GM11168 (cell line): ENCODE results near the gene EFNA3.

ENCODE experiments used
- in situ Hi-C: fragments of 300-500 bp; cut with MboI; formaldehyde crosslinking; loops from one replicate; pipeline ENCODE4 v1.12.0; 2022; ENCODE audit warnings: low sequenced_read_pairs; ENCODE audit not compliant: unreplicated experiment

Gene EFNA3

GRCh38 chr1:155126556-155127104 is 48.0 kb downstream of the EFNA3 start:
- in situ Hi-C loops, result no loop called here

- in situ Hi-C loops, result no loop called here
These were observed 48.7 kb downstream of the EFNA3 start, which contains the start of gene EFNA1 for GRCh38 chr1:155127105-155127966. Gene EFNA1, plus strand, starts transcription at chr1:155127876. Its CDS starts 102 bp downstream, at chr1:155127978.

DNA sequence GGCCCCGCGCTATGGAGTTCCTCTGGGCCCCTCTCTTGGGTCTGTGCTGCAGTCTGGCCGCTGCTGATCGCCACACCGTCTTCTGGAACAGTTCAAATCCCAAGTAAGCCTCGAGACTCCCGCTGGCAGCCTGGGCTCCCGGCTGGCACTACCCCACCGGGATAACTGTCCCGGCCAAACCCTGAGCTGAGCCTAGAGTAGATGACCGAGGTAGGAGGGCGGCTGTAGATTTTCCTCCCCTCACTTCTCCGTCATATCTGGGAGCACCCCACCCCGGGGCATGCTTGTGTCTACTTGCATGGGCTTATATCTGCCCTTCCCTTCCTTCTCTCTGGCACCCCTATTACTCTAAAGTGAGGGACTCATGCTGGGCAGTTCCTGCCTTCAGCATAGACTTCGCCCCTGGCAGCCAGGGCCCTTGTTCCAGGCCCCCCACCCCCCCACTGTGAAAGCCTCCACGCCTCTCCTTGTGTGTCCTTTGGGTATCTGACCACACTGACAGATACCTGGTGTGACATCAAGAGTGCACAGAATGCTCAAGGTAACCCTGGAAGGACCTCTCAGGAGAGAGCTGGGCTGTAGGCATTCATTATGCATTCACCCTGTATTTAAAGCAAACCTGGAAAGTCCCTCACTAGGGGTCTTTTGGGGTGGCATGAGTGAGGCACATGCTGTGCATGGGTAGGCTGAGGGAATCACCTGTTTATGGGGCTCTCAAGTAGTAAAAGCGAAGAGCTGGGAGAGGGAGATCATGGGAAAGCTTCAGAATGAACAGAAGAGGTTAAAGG is 49.5 kb downstream of the EFNA3 start:
- in situ Hi-C loops, result no loop called here

DNA sequence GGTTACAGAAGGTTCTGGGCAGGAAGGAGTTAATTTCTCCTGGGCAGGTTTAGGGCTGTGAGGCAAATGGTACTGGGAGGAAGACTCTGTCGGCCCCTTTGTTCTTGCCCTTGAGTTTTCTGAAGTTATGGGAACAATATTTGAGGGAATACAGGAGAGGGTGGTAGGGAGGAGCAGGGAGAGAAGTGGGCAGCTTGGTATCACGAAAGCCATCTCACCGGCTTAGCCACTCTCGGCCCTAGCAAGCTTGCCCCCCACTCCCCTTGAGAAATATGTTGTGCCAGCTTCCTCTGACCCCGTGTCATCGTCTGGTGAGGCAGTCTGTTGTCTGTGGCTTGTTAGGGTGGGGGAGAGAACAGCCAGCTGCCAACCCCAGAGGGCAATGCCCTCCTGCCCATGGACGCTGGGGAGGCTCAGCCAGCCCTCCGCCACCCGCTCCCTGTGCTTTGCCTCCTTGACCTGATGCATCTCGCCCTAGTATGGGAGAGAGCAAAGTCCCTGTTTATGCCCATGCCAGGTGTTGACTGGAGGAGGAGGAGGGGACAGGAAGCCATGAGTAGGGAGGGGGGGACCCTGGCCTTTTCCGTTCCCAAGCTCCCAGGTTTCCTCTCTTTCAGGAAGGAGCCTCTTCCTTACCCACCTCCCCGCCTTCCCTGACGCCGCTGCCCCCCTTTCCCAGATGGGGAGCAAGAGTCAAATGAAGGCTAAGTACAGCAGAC is 50.3 kb downstream of the EFNA3 start:
- in situ Hi-C loops, result no loop called here

- in situ Hi-C loops, result no loop called here
These were observed 51.8 kb downstream of the EFNA3 start for GRCh38 chr1:155130272-155131006.

- in situ Hi-C loops, result no loop called here
These were observed 52.6 kb downstream of the EFNA3 start for GRCh38 chr1:155131285-155131684.

GRCh38 chr1:155131856-155132255 is 53.2 kb downstream of the EFNA3 start:
- in situ Hi-C loops, result no loop called here

- in situ Hi-C loops, result no loop called here
These were observed 55.2 kb downstream of the EFNA3 start for GRCh38 chr1:155133799-155134281.

GRCh38 chr1:155134322-155134721 is 55.7 kb downstream of the EFNA3 start:
- in situ Hi-C loops, result no loop called here

- in situ Hi-C loops, result no loop called here
These were observed 56.3 kb downstream of the EFNA3 start for GRCh38 chr1:155134880-155135414.

DNA sequence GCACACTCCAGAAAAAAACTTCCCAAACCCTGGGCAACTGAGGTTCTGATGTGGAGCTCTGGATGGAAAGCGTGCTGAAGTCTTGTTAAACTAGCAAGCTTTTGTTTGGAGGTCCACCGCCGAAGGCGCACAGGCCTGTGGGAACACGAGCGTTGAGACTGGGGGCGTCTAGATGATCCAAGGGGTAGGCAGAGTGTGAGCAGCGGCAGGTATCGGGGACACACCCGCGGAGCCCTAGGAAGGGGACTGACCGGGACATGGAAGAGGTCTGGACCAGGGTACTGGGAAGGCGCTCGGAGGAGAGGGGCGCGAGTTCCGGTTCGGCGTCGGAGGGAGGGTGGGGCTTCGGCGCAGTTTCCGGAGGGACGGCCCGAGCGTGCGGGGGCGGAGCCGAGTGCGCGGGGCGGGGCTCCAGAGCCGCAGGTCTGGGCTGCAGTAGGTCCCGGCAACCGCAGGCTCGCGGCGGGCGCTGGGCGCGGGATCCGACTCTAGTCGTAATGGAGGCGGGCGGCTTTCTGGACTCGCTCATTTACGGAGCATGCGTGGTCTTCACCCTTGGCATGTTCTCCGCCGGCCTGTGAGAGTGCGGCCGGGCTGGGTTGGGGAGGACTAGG is 56.9 kb downstream of the EFNA3 start, which contains the start of gene SLC50A1:
SLC50A1 (plus strand) TSS at position 438 of the 614 bp plus-strand sequence; CDS start at position 498, 60 bp downstream.
- in situ Hi-C loops, result no loop called here

- in situ Hi-C loops, result no loop called here
These were observed 58.1 kb downstream of the EFNA3 start for GRCh38 chr1:155136748-155137147.
